Erythroblast (primary cell): Measurements from ENCODE around the gene ZRANB1.

Experiments used
- GATA1 ChIP-seq: IDR thresholded peaks from 2 replicates; pipeline ENCODE4 v1.6.1; 2011; ENCODE audit warnings: low read depth, mild to moderate bottlenecking, control low read depth, low read length, moderate library complexity
- POLR2A ChIP-seq: IDR thresholded peaks from 2 replicates; pipeline ENCODE4 v1.6.1; 2011; ENCODE audit warnings: mild to moderate bottlenecking, low read length

GRCh38 chr10:124967255-124967654, 25.3 kb downstream of the ZRANB1 start:
- TF ChIP-seq POLR2A (no peak), GATA1 (no peak)
